AG04450 (cell line): ENCODE measurements around the gene KIR3DL2. TPM values are rescaled to one million over a fixed set of nuclear protein-coding genes. Genes with fewer than 3 reads are reported as not detected.
"Not testable (repeated sequence)": the region's sequence is repeated elsewhere in the genome, so short reads cannot be mapped to it uniquely, and the experiment has no call there.

Source experiments
- CTCF ChIA-PET: fragments of 300-600, 350-600 bp; formaldehyde crosslinking; extraction: SDS; loops from one replicate; lab custom pipeline; 2022; ENCODE audit warnings: antibody characterized with exemption, inconsistent platforms; lab: Charles Lee
- POLR2A ChIA-PET: fragments of 350-600 bp; formaldehyde crosslinking; extraction: SDS; loops from one replicate; lab custom pipeline; 2021; ENCODE audit warnings: antibody characterized with exemption, inconsistent platforms; lab: Yijun Ruan, JAX
- DNase-seq: peaks from one replicate; pipeline ENCODE4 v3.0.0-alpha.2; 2011; ENCODE audit warnings: low read depth, low spot score
- H3K27ac ChIP-seq: one replicate; pipeline ENCODE4 v1.5.1; 2012; ENCODE audit warnings: low read depth, low read length, control low read depth
- H3K27me3 ChIP-seq: one replicate; pipeline ENCODE4 v1.6.0; 2012; ENCODE audit warnings: low read length; ENCODE audit not compliant: control insufficient read depth, insufficient read depth
- H3K4me3 ChIP-seq: 2 replicates; pipeline ENCODE4 v1.5.1; 2011; ENCODE audit warnings: mild to moderate bottlenecking, low read depth, low read length, control low read depth
- H3K9me3 ChIP-seq: 2 replicates; pipeline ENCODE4 v1.5.1; 2012; ENCODE audit warnings: low read length; ENCODE audit not compliant: control insufficient read depth, insufficient read depth
- CTCF ChIP-seq: IDR thresholded peaks from 2 replicates; pipeline ENCODE4 v1.5.1; 2011; ENCODE audit warnings: low read depth, low read length, control low read depth, inconsistent platforms
- polyA plus RNA-seq: library from polyadenylated mRNA; depleted of rRNA; stranded (reverse); fragments of >200 nt; gene quantifications from 2 replicates; pipeline ENCODE4 v1.2.3, GENCODE V29; 2011

Gene KIR3DL2
- polyA plus RNA-seq, 1 experiment, result not detected

GRCh38 chr19:54883228-54883627 is 33.0 kb downstream of the KIR3DL2 start:
- Histone ChIP-seq H3K4me3 (no peak overlapping the region), H3K27ac (no peak overlapping the region), H3K27me3 (no peaks in the 10 kb centered on the region), H3K9me3 (peaks cover 68% of the 10 kb centered on the region)
- DNase-seq, result no peak
- CTCF ChIA-PET, result interaction anchor here (0.7 kb wide), 1 partner anchor 285 kb away, joined by 3 read pairs; no protein-coding TSS in a partner anchor
- POLR2A ChIA-PET, result no interaction called here
- TF ChIP-seq CTCF, result no peak

GRCh38 chr19:54888239-54888638 is 38.0 kb downstream of the KIR3DL2 start:
- no peak overlapping the region for H3K27ac ChIP-seq
- H3K27me3 ChIP-seq, result no peaks in the 10 kb centered on the region
- ChIA-PET CTCF (no interaction called here), POLR2A (no interaction called here)
- no peak for TF ChIP-seq CTCF
- DNase-seq, result no peak
- no peak overlapping the region for H3K4me3 ChIP-seq
- H3K9me3 ChIP-seq, result peaks cover 68% of the 10 kb centered on the region

- Histone ChIP-seq H3K4me3 (no peak overlapping the region), H3K27ac (no peak overlapping the region), H3K27me3 (no peaks in the 10 kb centered on the region), H3K9me3 (peaks cover 65% of the 10 kb centered on the region)
- TF ChIP-seq CTCF, result no peak
- DNase-seq, result no peak
- POLR2A ChIA-PET, result no interaction called here
- CTCF ChIA-PET, result no interaction called here
These were observed 39.3 kb downstream of the KIR3DL2 start for GRCh38 chr19:54889566-54889965.

- no peaks in the 10 kb centered on the region for H3K27me3 ChIP-seq
- no peak overlapping the region for H3K27ac ChIP-seq
- H3K9me3 ChIP-seq, result peaks cover 33% of the 10 kb centered on the region
- H3K4me3 ChIP-seq, result no peak overlapping the region
- no peak for DNase-seq
- no peak for TF ChIP-seq CTCF
- ChIA-PET CTCF (no interaction called here), POLR2A (no interaction called here)
These were observed 43.2 kb downstream of the KIR3DL2 start for GRCh38 chr19:54893406-54893805.

GRCh38 chr19:54894106-54894505 is 43.9 kb downstream of the KIR3DL2 start:
- POLR2A ChIA-PET, H3K27me3 ChIP-seq, DNase-seq, CTCF ChIA-PET, H3K27ac ChIP-seq, H3K4me3 ChIP-seq: not testable (repeated sequence)
- H3K9me3 ChIP-seq, result peaks cover 27% of the 10 kb centered on the region

GRCh38 chr19:54896036-54896435 is 45.8 kb downstream of the KIR3DL2 start:
- CTCF ChIA-PET, result no interaction called here
- H3K27ac ChIP-seq, result no peak overlapping the region
- no peaks in the 10 kb centered on the region for H3K27me3 ChIP-seq
- POLR2A ChIA-PET, result no interaction called here
- no peak for TF ChIP-seq CTCF
- no peak overlapping the region for H3K4me3 ChIP-seq
- no peak for DNase-seq
- peaks cover 29% of the 10 kb centered on the region for H3K9me3 ChIP-seq

- H3K27me3 ChIP-seq, CTCF ChIA-PET, H3K27ac ChIP-seq, H3K4me3 ChIP-seq, POLR2A ChIA-PET, DNase-seq: not testable (repeated sequence)
- peaks cover 31% of the 10 kb centered on the region for H3K9me3 ChIP-seq
These were observed 48.4 kb downstream of the KIR3DL2 start for GRCh38 chr19:54898685-54899084.

DNA sequence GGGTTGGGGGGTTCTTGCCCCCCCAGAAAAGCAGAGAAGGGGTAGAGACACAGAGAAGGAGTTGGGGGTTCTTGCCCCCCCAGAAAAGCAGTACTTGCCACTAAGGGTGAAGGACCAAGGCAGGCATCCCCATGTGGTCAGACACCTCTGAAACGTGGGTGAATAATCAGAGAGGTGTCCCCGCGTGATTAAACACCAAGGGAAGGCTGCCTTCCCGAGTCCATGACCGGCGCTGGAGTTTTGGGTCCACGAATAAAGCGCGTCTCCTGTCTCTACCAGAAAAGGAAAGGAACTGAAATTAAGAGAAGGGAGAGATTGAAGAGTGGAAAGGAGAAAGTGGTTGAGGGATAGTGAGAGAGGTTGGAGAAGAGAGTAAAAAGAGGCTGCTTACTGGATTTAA is 49.4 kb downstream of the KIR3DL2 start:
- H3K27ac ChIP-seq, CTCF ChIA-PET, DNase-seq, H3K27me3 ChIP-seq, POLR2A ChIA-PET, H3K4me3 ChIP-seq: not testable (repeated sequence)
- H3K9me3 ChIP-seq, result peaks cover 28% of the 10 kb centered on the region
